GM12891 (cell line): Measurements from ENCODE around the gene PLA2R1.
A peak's percentile ranks its signal among the peaks of the same experiment; 100 is the strongest.

ENCODE experiments used
- DNase-seq: peaks from one replicate; pipeline ENCODE4 v3.0.0; 2011; ENCODE audit warnings: low spot score; ENCODE audit not compliant: insufficient read length
- FAIRE-seq: peaks from 2 replicates; lab custom pipeline; 2011; peaks lifted over from hg19 to GRCh38; lab: Jason Lieb, UNC
- PAX5 ChIP-seq: IDR thresholded peaks from 2 replicates; pipeline ENCODE4 v1.6.1; 2011; ENCODE audit warnings: low read length, moderate library complexity, mild to moderate bottlenecking; ENCODE audit not compliant: insufficient read depth, severe bottlenecking
- POLR2A ChIP-seq: IDR thresholded peaks from 2 replicates; pipeline ENCODE4 v1.6.1; 2011; ENCODE audit warnings: low read depth, low read length, control low read depth
- POLR2AphosphoS5 ChIP-seq: IDR thresholded peaks from 2 replicates; pipeline ENCODE4 v1.6.1; 2011; ENCODE audit warnings: low read depth, low read length, control low read depth
- POU2F2 ChIP-seq: IDR thresholded peaks from 2 replicates; pipeline ENCODE4 v1.6.1; 2011; ENCODE audit warnings: low read depth, mild to moderate bottlenecking, control low read depth, low read length, moderate library complexity
- SPI1 ChIP-seq: IDR thresholded peaks from 2 replicates; pipeline ENCODE4 v1.6.1; 2011; ENCODE audit warnings: low read depth, low read length, control low read depth
- TAF1 ChIP-seq: IDR thresholded peaks from 2 replicates; pipeline ENCODE4 v1.6.1; 2011; ENCODE audit warnings: low read depth, low read length, control low read depth

PLA2R1 gene

GRCh38 chr2:160036736-160037135 is 25.7 kb downstream of the PLA2R1 start:
- DNase-seq (no peak), FAIRE-seq (no peak)
- TF ChIP-seq TAF1, result no peak
- no peak for TF ChIP-seq POLR2AphosphoS5
- no peak for TF ChIP-seq SPI1
- TF ChIP-seq POU2F2, result no peak
- no peak for TF ChIP-seq POLR2A
- no peak for TF ChIP-seq PAX5

DNA sequence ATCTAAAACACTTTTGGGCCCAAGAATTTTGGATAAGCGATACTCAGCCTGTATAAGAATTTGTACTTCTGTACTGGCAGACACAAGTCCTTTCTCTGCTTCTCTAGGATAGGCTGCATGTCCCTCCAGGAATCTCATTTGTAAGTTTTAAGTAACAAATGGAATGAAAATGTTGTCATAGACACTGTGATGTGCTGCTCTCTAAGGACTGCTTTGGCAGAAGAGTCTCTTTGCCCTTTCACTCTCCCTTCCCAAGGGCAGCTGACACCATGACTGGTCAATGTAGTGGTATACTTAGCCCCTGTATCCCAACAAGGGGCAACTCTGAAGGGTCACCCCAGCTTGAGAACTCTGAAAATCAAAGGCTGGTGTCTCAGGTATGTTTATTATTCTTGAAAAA is 27.3 kb downstream of the PLA2R1 start:
- no peak for FAIRE-seq
- no peak for DNase-seq
- TF ChIP-seq POLR2A, result no peak
- TF ChIP-seq POLR2AphosphoS5, result no peak
- no peak for TF ChIP-seq PAX5
- TF ChIP-seq TAF1, result no peak
- no peak for TF ChIP-seq SPI1
- TF ChIP-seq POU2F2, result no peak

- TF ChIP-seq POLR2A (no peak), POLR2AphosphoS5 (no peak)
- DNase-seq (no peak), FAIRE-seq (no peak)
Measured at GRCh38 chr2:160034396-160034795, 28.0 kb downstream of the PLA2R1 start.

GRCh38 chr2:160033732-160034392 is 28.6 kb downstream of the PLA2R1 start:
- FAIRE-seq (no peak), DNase-seq (no peak)
- TF ChIP-seq TAF1 (no peak), POLR2A (no peak), SPI1 (no peak)

DNA sequence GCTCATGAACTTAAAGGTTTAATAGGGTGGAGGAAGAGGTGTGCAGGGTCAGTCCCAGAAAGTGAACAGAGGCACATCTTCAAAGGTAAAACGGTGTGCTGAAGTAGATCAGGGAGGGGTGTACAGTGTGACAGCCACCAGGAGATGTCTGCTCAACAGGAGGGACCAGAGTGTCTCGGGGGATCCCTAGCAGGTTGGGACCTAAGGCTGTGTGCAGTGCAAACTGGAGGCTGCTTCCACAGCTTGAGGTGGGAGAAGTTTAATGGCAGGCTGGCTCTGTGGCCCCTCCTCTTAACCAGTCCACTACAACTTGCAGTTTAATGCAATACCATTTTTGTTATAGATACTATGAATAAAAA is 33.2 kb downstream of the PLA2R1 start:
- TF ChIP-seq TAF1, result no peak
- TF ChIP-seq POLR2AphosphoS5, result no peak
- no peak for TF ChIP-seq PAX5
- no peak for TF ChIP-seq SPI1
- TF ChIP-seq POLR2A, result no peak
- TF ChIP-seq POU2F2, result no peak
- FAIRE-seq, result no peak

GRCh38 chr2:160028431-160029269 is 33.8 kb downstream of the PLA2R1 start:
- TF ChIP-seq PAX5 (no peak), TAF1 (no peak), SPI1 (no peak), POLR2A (no peak), POLR2AphosphoS5 (no peak), POU2F2 (no peak)
- DNase-seq, result no peak
- FAIRE-seq, result no peak

More for the DNA sequence above, 33.2 kb downstream of the PLA2R1 start:
- DNase-seq, result no peak

DNA sequence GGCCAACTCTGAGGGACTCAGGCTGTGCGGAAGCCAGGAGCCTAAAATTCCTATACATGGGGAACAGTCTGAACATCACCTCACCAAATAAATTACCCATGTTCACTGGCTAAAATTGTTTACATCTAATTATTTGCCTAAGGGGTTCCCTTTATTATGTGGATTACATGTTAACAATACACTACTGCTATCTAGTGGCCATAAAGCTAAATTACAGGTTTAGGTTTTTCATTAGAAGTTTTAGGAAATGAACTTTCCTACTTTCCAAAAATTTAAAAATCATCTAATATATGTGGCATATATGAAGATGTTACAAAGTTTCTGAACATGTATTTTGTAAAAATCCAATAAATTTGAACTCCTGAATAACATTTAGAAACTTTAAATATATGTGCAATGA is 40.3 kb downstream of the PLA2R1 start:
- DNase-seq, result peak; percentile 9
- TF ChIP-seq PAX5, result no peak
- no peak for TF ChIP-seq POU2F2
- no peak for TF ChIP-seq POLR2AphosphoS5
- no peak for TF ChIP-seq SPI1
- TF ChIP-seq POLR2A, result no peak
- no peak for TF ChIP-seq TAF1
- FAIRE-seq, result no peak

DNA sequence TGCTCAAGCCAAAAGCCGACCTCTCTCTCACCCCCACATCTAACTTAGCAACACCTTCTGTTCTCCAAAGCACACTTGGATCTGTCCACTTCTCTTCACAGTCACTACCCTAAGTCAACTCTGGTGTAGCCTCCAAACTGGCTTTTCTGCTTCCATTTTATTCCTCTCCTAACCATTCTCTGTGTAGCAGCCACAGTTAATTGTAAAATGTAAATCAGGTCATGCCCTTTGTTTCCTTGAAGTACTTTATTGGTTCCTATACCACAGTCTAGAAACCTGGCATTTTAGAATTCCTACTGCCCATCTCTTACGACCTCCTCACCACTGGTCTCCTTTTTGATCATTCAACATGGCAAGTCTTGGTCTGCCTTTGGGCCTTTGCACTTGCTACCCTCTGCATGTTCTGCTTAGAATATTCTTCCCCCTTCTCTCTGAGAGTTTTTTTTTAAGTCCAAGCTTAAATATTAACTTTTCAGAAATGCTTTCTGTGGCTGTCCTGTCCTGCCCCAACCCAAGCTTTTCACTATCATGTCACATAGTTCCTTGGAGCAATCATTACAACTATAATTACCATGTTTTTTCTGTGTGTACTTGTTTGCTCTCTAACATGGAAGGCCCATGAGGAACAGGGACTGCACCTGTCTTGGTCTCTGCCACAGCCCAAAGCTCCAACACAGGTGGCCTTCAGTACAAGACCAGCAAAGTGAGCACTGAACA is 42.9 kb downstream of the PLA2R1 start:
- FAIRE-seq (no peak), DNase-seq (no peak)
- TF ChIP-seq POLR2A (no peak), SPI1 (no peak), POU2F2 (no peak), POLR2AphosphoS5 (no peak), PAX5 (no peak), TAF1 (no peak)

DNA sequence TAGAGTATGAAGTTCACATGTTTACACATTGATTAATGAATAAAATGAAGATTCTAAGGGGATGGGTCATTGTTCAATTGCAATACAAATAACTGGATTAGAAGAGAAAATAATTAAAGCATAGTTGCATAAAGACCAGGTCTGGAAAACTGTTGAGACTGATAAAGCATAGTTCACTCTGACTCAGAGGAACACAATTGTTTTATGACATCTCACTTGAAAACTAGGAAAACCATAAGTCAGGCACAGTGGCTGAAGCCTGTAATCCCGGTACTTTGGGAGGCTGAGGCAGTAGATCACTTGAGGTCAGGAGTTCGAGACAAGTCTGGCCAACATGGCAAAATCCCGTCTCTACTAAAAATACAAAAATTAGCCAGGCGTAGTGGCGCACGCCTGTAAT is 46.7 kb downstream of the PLA2R1 start:
- FAIRE-seq (no peak), DNase-seq (no peak)
- TF ChIP-seq SPI1 (no peak), POLR2A (no peak), POU2F2 (no peak), POLR2AphosphoS5 (no peak), PAX5 (no peak), TAF1 (no peak)
